Thyroid gland (tissue), 4 donors: ENCODE measurements around the gene TMEM145.
"Not testable (repeated sequence)": the region's sequence is repeated elsewhere in the genome, so short reads cannot be mapped to it uniquely, and the experiment has no call there.

Experiments used
- POLR2A ChIP-seq, 2 donors: fragments of 450-650 bp; IDR thresholded peaks; one replicate each; pipeline ENCODE4 v1.6.1; 2017; ENCODE audit warnings: antibody characterized with exemption in 2 of 2, mild to moderate bottlenecking in 2 of 2, moderate library complexity in 1 of 2
- TF ChIP-seq, protein P1 (sequence below), 6 experiments: fragments of 200-600 bp in 3 of 6; fragments of 450-650 bp in 3 of 6; sonication (generic) in 3 of 6; IDR thresholded peaks; one replicate each; pipeline ENCODE4 v1.5.1; 2016 to 2019; ENCODE audit warnings: antibody characterized with exemption in 6 of 6, mild to moderate bottlenecking in 2 of 6, inconsistent platforms in 1 of 6, moderate library complexity in 1 of 6

DNA sequence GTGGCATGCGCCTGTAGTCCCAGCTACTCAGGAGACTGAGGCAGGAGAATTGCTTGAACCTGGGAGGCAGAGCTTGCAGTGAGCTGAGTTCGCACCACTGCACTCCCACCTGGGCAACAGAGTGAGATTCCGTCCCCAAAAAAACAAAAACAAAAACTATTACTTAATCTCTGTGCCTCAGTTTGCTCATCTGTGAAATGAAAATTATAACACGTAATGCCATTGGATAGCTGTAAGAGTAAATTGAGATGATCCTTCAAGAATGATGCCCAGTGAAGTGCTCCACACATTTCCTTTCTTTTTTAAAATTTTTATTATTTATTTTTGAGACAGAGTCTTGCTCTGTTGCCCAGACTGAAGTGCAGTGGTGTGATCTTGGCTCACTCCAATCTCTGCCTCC lies 26.8 kb downstream of the TMEM145 start:
- TF ChIP-seq, protein P1, sequence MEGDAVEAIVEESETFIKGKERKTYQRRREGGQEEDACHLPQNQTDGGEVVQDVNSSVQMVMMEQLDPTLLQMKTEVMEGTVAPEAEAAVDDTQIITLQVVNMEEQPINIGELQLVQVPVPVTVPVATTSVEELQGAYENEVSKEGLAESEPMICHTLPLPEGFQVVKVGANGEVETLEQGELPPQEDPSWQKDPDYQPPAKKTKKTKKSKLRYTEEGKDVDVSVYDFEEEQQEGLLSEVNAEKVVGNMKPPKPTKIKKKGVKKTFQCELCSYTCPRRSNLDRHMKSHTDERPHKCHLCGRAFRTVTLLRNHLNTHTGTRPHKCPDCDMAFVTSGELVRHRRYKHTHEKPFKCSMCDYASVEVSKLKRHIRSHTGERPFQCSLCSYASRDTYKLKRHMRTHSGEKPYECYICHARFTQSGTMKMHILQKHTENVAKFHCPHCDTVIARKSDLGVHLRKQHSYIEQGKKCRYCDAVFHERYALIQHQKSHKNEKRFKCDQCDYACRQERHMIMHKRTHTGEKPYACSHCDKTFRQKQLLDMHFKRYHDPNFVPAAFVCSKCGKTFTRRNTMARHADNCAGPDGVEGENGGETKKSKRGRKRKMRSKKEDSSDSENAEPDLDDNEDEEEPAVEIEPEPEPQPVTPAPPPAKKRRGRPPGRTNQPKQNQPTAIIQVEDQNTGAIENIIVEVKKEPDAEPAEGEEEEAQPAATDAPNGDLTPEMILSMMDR (IDR thresholded peaks at IDR 0.05) = not testable (repeated sequence)
- not testable (repeated sequence) for TF ChIP-seq POLR2A (IDR thresholded peaks at IDR 0.05)
